Endodermal cell (in vitro differentiated cells): Measurements from ENCODE around the gene DCAF4L1. TPM values are rescaled to one million over a fixed set of nuclear protein-coding genes. Genes with fewer than 3 reads are reported as not detected.

Experiments used
- DNase-seq: peaks from one replicate; pipeline ENCODE4 v3.0.0-alpha.2; 2017
- H3K27ac ChIP-seq: 2 replicates; pipeline ENCODE4 v1.5.1; 2013; ENCODE audit warnings: mild to moderate bottlenecking, low read depth, low read length, moderate library complexity
- H3K27me3 ChIP-seq: 2 replicates; pipeline ENCODE4 v1.6.1; 2013; ENCODE audit warnings: mild to moderate bottlenecking, low read length, moderate library complexity; ENCODE audit not compliant: insufficient read depth, control insufficient read depth, poor library complexity, severe bottlenecking
- H3K36me3 ChIP-seq: 2 replicates; pipeline ENCODE4 v1.7.0; 2013; ENCODE audit warnings: mild to moderate bottlenecking, low read length, moderate library complexity; ENCODE audit not compliant: control insufficient read depth, insufficient read depth
- H3K4me1 ChIP-seq: one replicate; pipeline ENCODE4 v1.7.0; 2013; ENCODE audit warnings: low read length; ENCODE audit not compliant: control insufficient read depth, insufficient read depth
- H3K4me3 ChIP-seq: 2 replicates; pipeline ENCODE4 v1.5.1; 2013; ENCODE audit warnings: mild to moderate bottlenecking, low read length, moderate library complexity
- H3K9ac ChIP-seq: 2 replicates; pipeline ENCODE4 v1.6.1; 2013; ENCODE audit warnings: mild to moderate bottlenecking, low read length, moderate library complexity; ENCODE audit not compliant: poor library complexity, severe bottlenecking; ENCODE audit errors: extremely low read depth
- H3K9me3 ChIP-seq: 2 replicates; pipeline ENCODE4 v1.6.1; 2013; ENCODE audit warnings: mild to moderate bottlenecking, low read length, moderate library complexity; ENCODE audit not compliant: control insufficient read depth
- H3K27ac Mint-ChIP-seq: 2 replicates; pipeline ENCODE4 v1.8.0; 2020; ENCODE audit warnings: mixed read lengths
- H3K27me3 Mint-ChIP-seq: 2 replicates; pipeline ENCODE4 v1.8.0; 2021; ENCODE audit warnings: mild to moderate bottlenecking, mixed read lengths; ENCODE audit not compliant: insufficient read depth
- H3K36me3 Mint-ChIP-seq: 2 replicates; pipeline ENCODE4 v1.8.0; 2020; ENCODE audit warnings: low read depth, mixed read lengths
- H3K4me1 Mint-ChIP-seq: 2 replicates; pipeline ENCODE4 v1.8.0; 2020; ENCODE audit warnings: mixed read lengths
- H3K4me3 Mint-ChIP-seq: 2 replicates; pipeline ENCODE4 v1.8.0; 2020; ENCODE audit warnings: mild to moderate bottlenecking, moderate library complexity, mixed read lengths
- H3K9me3 Mint-ChIP-seq: 2 replicates; pipeline ENCODE4 v1.8.0; 2020; ENCODE audit warnings: mild to moderate bottlenecking, mixed read lengths
- CTCF ChIP-seq: fragments of 200-600 bp; sonication (generic); conservative IDR thresholded peaks from 2 replicates; pipeline ENCODE4 v1.5.0; 2021; ENCODE audit warnings: antibody characterized with exemption, mild to moderate bottlenecking
- WGBS, 2 experiments: methylation state at CpG; one replicate each; pipeline versions ENCODE4 v1.1.5 to v1.1.7; 2013; ENCODE audit warnings: missing lambda C conversion rate in 2 of 2, mixed read lengths in 1 of 2; ENCODE audit not compliant: insufficient coverage in 1 of 2, insufficient read length in 1 of 2; 5-methylcytosine and 5-hydroxymethylcytosine counted together
- total RNA-seq, 2 donors: library from RNA; stranded (reverse); fragmentation: NEBNext Ultra II Directional in 1 of 2; extraction: Animal tissue kit (Norgen Biotek cat#: 25700) in 1 of 2; gene quantifications; 2 replicates in 1 of 2; 3 replicates in 1 of 2; pipeline ENCODE4 v1.2.1, GENCODE V29; 2021

Gene DCAF4L1
- total RNA-seq, 2 donors from 2014 or later = 0.15 to 0.18 TPM

GRCh38 chr4:42018451-42018850 lies 36.9 kb downstream of the DCAF4L1 start:
- H3K27me3 Mint-ChIP-seq = no peaks in the 10 kb centered on the region
- Histone ChIP-seq H3K27ac (no peak overlapping the region), H3K9me3 (no peaks in the 10 kb centered on the region), H3K36me3 (peaks cover 37% of the 10 kb centered on the region), H3K4me1 (no peaks in the 10 kb centered on the region), H3K27me3 (no peaks in the 10 kb centered on the region), H3K9ac (no peak overlapping the region), H3K4me3 (no peak overlapping the region)
- H3K9me3 Mint-ChIP-seq = no peaks in the 10 kb centered on the region
- no peak overlapping the region for H3K27ac Mint-ChIP-seq
- no peak for TF ChIP-seq CTCF
- no peak overlapping the region for H3K4me3 Mint-ChIP-seq
- DNase-seq = no peak
- peaks cover 21% of the 10 kb centered on the region for H3K36me3 Mint-ChIP-seq
- 96 to 100% methylated on average over 1 to 2 of the region's 2 CpGs for WGBS, 2 experiments
- H3K4me1 Mint-ChIP-seq = no peaks in the 10 kb centered on the region

Other genes starting within 250 kb of the DCAF4L1 start
- gene PHOX2B, start 233.0 kb upstream of the DCAF4L1 start, total RNA-seq = not detected
- 10 to 100 TPM; 80.0 to 84.1 TPM for gene TMEM33, start 46.3 kb upstream of the DCAF4L1 start, total RNA-seq
- gene SLC30A9, start 8.8 kb downstream of the DCAF4L1 start, total RNA-seq = 10 to 100 TPM; 66.9 to 78.0 TPM
- 10 to 100 TPM; 11.6 to 13.4 TPM for gene BEND4, start 170.9 kb downstream of the DCAF4L1 start, total RNA-seq